Neuronal stem cell (in vitro differentiated cells): ENCODE results near the gene PROM1.
A peak's percentile ranks its signal among the peaks of the same experiment; 100 is the strongest.

ENCODE experiments used
- DNase-seq: peaks from one replicate; pipeline ENCODE4 v3.0.0-alpha.2; 2013; ENCODE audit warnings: low spot score
- H2AFZ ChIP-seq: one replicate; pipeline ENCODE4 v1.6.1; 2013; ENCODE audit warnings: mild to moderate bottlenecking, low read length, inconsistent platforms
- H2AK5ac ChIP-seq: 2 replicates; pipeline ENCODE4 v1.6.1; 2013; ENCODE audit warnings: low read depth, mild to moderate bottlenecking, inconsistent platforms, low read length, moderate library complexity, mixed read lengths
- H2BK120ac ChIP-seq: 2 replicates; pipeline ENCODE4 v1.6.1; 2013; ENCODE audit warnings: low read depth, mild to moderate bottlenecking, inconsistent platforms, low read length, moderate library complexity, mixed read lengths
- H2BK12ac ChIP-seq: one replicate; pipeline ENCODE4 v1.6.1; 2013; ENCODE audit warnings: low read length, inconsistent platforms
- H2BK15ac ChIP-seq: 2 replicates; pipeline ENCODE4 v1.6.1; 2013; ENCODE audit warnings: mild to moderate bottlenecking, low read length, inconsistent platforms, mixed read lengths
- H2BK5ac ChIP-seq: one replicate; pipeline ENCODE4 v1.6.1; 2013; ENCODE audit warnings: inconsistent platforms, mild to moderate bottlenecking, low read length, moderate library complexity
- H3K14ac ChIP-seq: one replicate; pipeline ENCODE4 v1.6.1; 2013; ENCODE audit warnings: low read length, inconsistent platforms
- H3K18ac ChIP-seq: 2 replicates; pipeline ENCODE4 v1.6.1; 2013; ENCODE audit warnings: low read length, inconsistent platforms
- H3K23ac ChIP-seq: 2 replicates; pipeline ENCODE4 v1.6.1; 2013; ENCODE audit warnings: low read depth, mild to moderate bottlenecking, mixed read lengths, low read length, inconsistent platforms; ENCODE audit not compliant: poor library complexity
- H3K27ac ChIP-seq: replicated peaks from 3 replicates; pipeline ENCODE4 v1.5.1; 2013; ENCODE audit warnings: low read length, inconsistent platforms
- H3K27me3 ChIP-seq, 3 experiments: 2 replicates each; pipeline ENCODE4 v1.6.1; 2013; ENCODE audit warnings: low read length in 3 of 3, mild to moderate bottlenecking in 2 of 3, inconsistent platforms in 1 of 3, low read depth in 1 of 3, mixed read lengths in 1 of 3, moderate library complexity in 1 of 3; ENCODE audit not compliant: control insufficient read depth in 3 of 3, insufficient read depth in 3 of 3
- H3K36me3 ChIP-seq, 2 donors: replicated peaks in 1 of 2; 2 replicates each; pipeline ENCODE4 v1.6.1; 2013; ENCODE audit warnings: low read length in 2 of 2; ENCODE audit not compliant: control insufficient read depth in 2 of 2, insufficient read depth in 2 of 2
- H3K4ac ChIP-seq: 2 replicates; pipeline ENCODE4 v1.6.1; 2013; ENCODE audit warnings: inconsistent platforms, mild to moderate bottlenecking, low read length, moderate library complexity
- H3K4me1 ChIP-seq, 2 donors: 1 replicate in 1 of 2; 2 replicates in 1 of 2; pipeline ENCODE4 v1.6.1; 2013; ENCODE audit warnings: low read length in 2 of 2, low read depth in 1 of 2; ENCODE audit not compliant: control insufficient read depth in 2 of 2, insufficient read depth in 1 of 2
- H3K4me2 ChIP-seq: one replicate; pipeline ENCODE4 v1.6.1; 2013; ENCODE audit warnings: mild to moderate bottlenecking, low read length, inconsistent platforms; ENCODE audit not compliant: insufficient read depth, poor library complexity, severe bottlenecking
- H3K4me3 ChIP-seq, 2 donors: 2 replicates each; pipeline ENCODE4 v1.5.1; 2013; ENCODE audit warnings: low read length in 2 of 2, mild to moderate bottlenecking in 2 of 2, inconsistent platforms in 1 of 2, moderate library complexity in 1 of 2
- H3K79me1 ChIP-seq: one replicate; pipeline ENCODE4 v1.6.1; 2013; ENCODE audit warnings: low read depth, mild to moderate bottlenecking, inconsistent platforms, low read length, moderate library complexity
- H3K9ac ChIP-seq: one replicate; pipeline ENCODE4 v1.6.1; 2013; ENCODE audit warnings: mild to moderate bottlenecking, low read depth, low read length, inconsistent platforms; ENCODE audit not compliant: poor library complexity
- H3K9me3 ChIP-seq, 2 donors: replicated peaks in 1 of 2; 2 replicates each; pipeline versions ENCODE3 to v1.6.1; 2013; ENCODE audit warnings: low read length in 2 of 2, mild to moderate bottlenecking in 2 of 2, inconsistent platforms in 1 of 2, low read depth in 1 of 2, mixed read lengths in 1 of 2, moderate library complexity in 1 of 2; ENCODE audit not compliant: control insufficient read depth in 2 of 2, insufficient read depth in 1 of 2
- H4K8ac ChIP-seq: one replicate; pipeline ENCODE4 v1.6.1; 2013; ENCODE audit warnings: low read depth, mild to moderate bottlenecking, inconsistent platforms, low read length, moderate library complexity
- H4K91ac ChIP-seq: one replicate; pipeline ENCODE4 v1.6.1; 2013; ENCODE audit warnings: low read length, low read depth, mild to moderate bottlenecking, inconsistent platforms; ENCODE audit not compliant: poor library complexity
- whole genome bisulfite sequencing, 2 donors: extraction: QIAGEN DNeasy Blood & Tissue Kit; methylation state at CpG; one replicate each; pipeline ENCODE4 v1.1.7; 2013; ENCODE audit warnings: missing lambda C conversion rate in 2 of 2, mixed read lengths in 1 of 2; ENCODE audit not compliant: insufficient read length in 2 of 2, insufficient replicate concordance in 1 of 2; ENCODE audit errors: extremely low coverage in 2 of 2; 5-methylcytosine and 5-hydroxymethylcytosine counted together

Gene PROM1

GRCh38 chr4:16104520-16104919, 20.7 kb upstream of the PROM1 start:
- no CpG with 5 or more reads among the region's 2 CpGs for WGBS, 2 donors
- H3K4ac ChIP-seq: no peak overlapping the region
- no peaks in the 10 kb centered on the region for H3K4me1 ChIP-seq
- H4K8ac ChIP-seq: no peak overlapping the region
- H3K79me1 ChIP-seq: no peaks in the 10 kb centered on the region
- no peak overlapping the region for H3K23ac ChIP-seq
- peaks cover 0 to 29% (median 0%) of the 10 kb centered on the region in 3 experiments for H3K27me3 ChIP-seq
- H3K4me2 ChIP-seq: no peak overlapping the region
- no peak overlapping the region for H3K9ac ChIP-seq
- no peak overlapping the region for H4K91ac ChIP-seq
- no peak overlapping the region for H3K4me3 ChIP-seq
- no peak overlapping the region for H2BK5ac ChIP-seq
- no peak overlapping the region for H2AFZ ChIP-seq
- no peaks in the 10 kb centered on the region for H3K36me3 ChIP-seq
- no peak overlapping the region for H2AK5ac ChIP-seq
- no peaks in the 10 kb centered on the region for H3K9me3 ChIP-seq
- H2BK120ac ChIP-seq: no peak overlapping the region
- no peak overlapping the region for H2BK15ac ChIP-seq
- H3K27ac ChIP-seq: no peak overlapping the region
- H2BK12ac ChIP-seq: no peak overlapping the region
- DNase-seq: no peak
- H3K14ac ChIP-seq: no peak overlapping the region
- no peak overlapping the region for H3K18ac ChIP-seq

- Histone ChIP-seq H3K4me3 (no peak overlapping the region), H2AFZ (no peak overlapping the region), H3K27ac (no peak overlapping the region), H2BK5ac (no peak overlapping the region), H3K9ac (no peak overlapping the region), H2BK12ac (no peak overlapping the region), H3K4ac (no peak overlapping the region), H3K4me1 (no peaks in the 10 kb centered on the region), H2AK5ac (no peak overlapping the region), H3K9me3 (no peaks in the 10 kb centered on the region), H3K36me3 (no peaks in the 10 kb centered on the region), H2BK120ac (no peak overlapping the region), H3K27me3 (peaks cover 0 to 21% (median 0%) of the 10 kb centered on the region in 3 experiments), H3K23ac (no peak overlapping the region), H2BK15ac (no peak overlapping the region), H3K79me1 (no peaks in the 10 kb centered on the region), H3K14ac (no peak overlapping the region), H4K91ac (no peak overlapping the region), H4K8ac (no peak overlapping the region), H3K4me2 (no peak overlapping the region), H3K18ac (no peak overlapping the region)
- no CpG with 5 or more reads among the region's 7 CpGs for WGBS, 2 donors
- DNase-seq: no peak
These were observed 18.5 kb upstream of the PROM1 start for GRCh38 chr4:16102356-16102755.

- Histone ChIP-seq H4K8ac (no peak overlapping the region), H2BK15ac (no peak overlapping the region), H3K9me3 (no peaks in the 10 kb centered on the region), H3K36me3 (no peaks in the 10 kb centered on the region), H3K79me1 (no peaks in the 10 kb centered on the region), H3K4me3 (no peak overlapping the region), H2AK5ac (no peak overlapping the region), H3K27me3 (peaks cover 0 to 16% (median 0%) of the 10 kb centered on the region in 3 experiments), H3K4me2 (no peak overlapping the region), H3K27ac (no peak overlapping the region), H2BK12ac (no peak overlapping the region), H3K18ac (no peak overlapping the region), H3K23ac (no peak overlapping the region), H2BK120ac (no peak overlapping the region), H2BK5ac (no peak overlapping the region), H3K9ac (no peak overlapping the region), H3K14ac (no peak overlapping the region), H2AFZ (no peak overlapping the region), H4K91ac (no peak overlapping the region), H3K4me1 (no peaks in the 10 kb centered on the region), H3K4ac (no peak overlapping the region)
- no CpG with 5 or more reads among the region's 1 CpG for WGBS, 2 donors
- no peak for DNase-seq
These were observed 17.0 kb upstream of the PROM1 start for GRCh38 chr4:16100833-16101232.

DNA sequence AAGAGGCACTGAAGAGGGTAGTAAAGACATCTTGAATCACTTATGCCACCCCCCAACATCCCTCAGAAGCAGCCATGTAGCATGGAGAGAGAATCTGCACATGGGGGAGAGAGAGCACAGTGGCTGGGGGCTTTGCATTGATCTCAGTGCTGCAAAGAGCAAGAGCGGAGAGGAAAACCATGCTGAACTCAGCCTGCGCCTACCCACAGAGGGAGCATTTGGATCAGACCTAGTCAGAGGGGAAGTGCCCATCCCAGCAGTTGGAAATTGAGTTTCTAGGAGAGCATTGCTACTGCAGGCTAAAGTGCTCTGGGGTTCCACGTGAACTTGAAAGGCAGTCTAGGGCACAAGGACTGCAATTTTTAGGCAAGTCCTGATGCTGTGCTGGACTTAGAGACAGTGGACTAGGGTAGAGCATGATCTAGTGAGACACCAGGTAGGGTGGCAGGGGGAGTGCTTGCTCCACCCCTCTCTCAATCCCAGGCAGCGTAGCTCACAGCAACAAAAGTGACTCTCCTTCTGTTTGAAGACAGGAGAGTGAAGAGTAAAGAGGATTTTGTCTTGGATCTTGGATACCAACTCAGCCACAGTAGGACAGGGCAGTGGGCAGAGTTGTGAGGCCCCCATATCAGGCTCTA, 9.0 kb upstream of the PROM1 start:
- H3K4me1 ChIP-seq: peaks cover 0 to 3% of the 10 kb centered on the region in 2 donors
- no peak overlapping the region for H4K8ac ChIP-seq
- H3K4me3 ChIP-seq: no peak overlapping the region
- no peaks in the 10 kb centered on the region for H3K9me3 ChIP-seq
- peak overlapping the region; percentile 24 for H2AK5ac ChIP-seq
- no peak overlapping the region for H2AFZ ChIP-seq
- H2BK5ac ChIP-seq: no peak overlapping the region
- WGBS, 2 donors: no CpG with 5 or more reads among the region's 4 CpGs
- H3K27me3 ChIP-seq: no peaks in the 10 kb centered on the region
- DNase-seq: no peak
- no peak overlapping the region for H2BK120ac ChIP-seq
- H3K9ac ChIP-seq: no peak overlapping the region
- no peak overlapping the region for H3K18ac ChIP-seq
- H3K36me3 ChIP-seq: no peaks in the 10 kb centered on the region
- H3K4ac ChIP-seq: no peak overlapping the region
- H3K79me1 ChIP-seq: no peaks in the 10 kb centered on the region
- no peak overlapping the region for H3K23ac ChIP-seq
- H2BK12ac ChIP-seq: no peak overlapping the region
- no peak overlapping the region for H3K4me2 ChIP-seq
- no peak overlapping the region for H4K91ac ChIP-seq
- H3K27ac ChIP-seq: no peak overlapping the region
- H3K14ac ChIP-seq: no peak overlapping the region
- H2BK15ac ChIP-seq: no peak overlapping the region
